GM23338 (cell line): ENCODE measurements around the gene ASGR2. TPM values are rescaled to one million over a fixed set of nuclear protein-coding genes. Genes with fewer than 3 reads are reported as not detected.

Experiments
- ATAC-seq: fragments of 200-7000 bp; cut with Tn5 transposase; 3 replicates; pipeline ENCODE4 v1.9.1; 2020
- DNase-seq: peaks from one replicate; pipeline ENCODE4 v3.0.0-alpha.2; 2015; ENCODE audit warnings: low spot score
- H2AFZ ChIP-seq: fragments of 200-600 bp; sonication (generic); 2 replicates; pipeline ENCODE4 v1.8.0; 2016; ENCODE audit warnings: antibody characterized with exemption, mild to moderate bottlenecking, moderate library complexity
- H3F3A ChIP-seq: fragments of 200-600 bp; sonication (generic); replicated peaks from 2 replicates; pipeline ENCODE4 v1.8.0; 2017; ENCODE audit warnings: antibody characterized with exemption, mixed run types, low read depth
- H3K27ac ChIP-seq: fragments of 200-600 bp; sonication (generic); 2 replicates; pipeline ENCODE4 v1.6.1; 2016; ENCODE audit warnings: low read depth
- H3K27me3 ChIP-seq: fragments of 200-600 bp; sonication (generic); 2 replicates; pipeline ENCODE4 v1.8.0; 2016; ENCODE audit warnings: mild to moderate bottlenecking, mixed run types, moderate library complexity; ENCODE audit not compliant: insufficient read depth
- H3K36me3 ChIP-seq: fragments of 200-600 bp; sonication (generic); 2 replicates; pipeline ENCODE4 v1.8.0; 2016; ENCODE audit warnings: mild to moderate bottlenecking; ENCODE audit not compliant: insufficient read depth
- H3K4me1 ChIP-seq: fragments of 200-600 bp; sonication (generic); 2 replicates; pipeline ENCODE4 v1.8.0; 2016; ENCODE audit warnings: mild to moderate bottlenecking, moderate library complexity; ENCODE audit not compliant: insufficient read depth
- H3K4me2 ChIP-seq: fragments of 200-600 bp; sonication (generic); 2 replicates; pipeline ENCODE4 v1.7.1; 2017; ENCODE audit warnings: mixed run types
- H3K4me3 ChIP-seq: fragments of 200-600 bp; sonication (generic); 2 replicates; pipeline ENCODE4 v1.6.1; 2016; ENCODE audit warnings: mixed run types
- H3K79me2 ChIP-seq: fragments of 200-600 bp; sonication (generic); replicated peaks from 2 replicates; pipeline ENCODE4 v1.8.0; 2017; ENCODE audit warnings: mild to moderate bottlenecking; ENCODE audit not compliant: insufficient read depth
- H3K9me2 ChIP-seq: fragments of 200-600 bp; sonication (generic); 2 replicates; pipeline ENCODE4 v1.8.0; 2017; ENCODE audit not compliant: insufficient read depth
- H4K20me1 ChIP-seq: fragments of 200-600 bp; sonication (generic); replicated peaks from 2 replicates; pipeline ENCODE4 v1.8.0; 2017; ENCODE audit warnings: mild to moderate bottlenecking; ENCODE audit not compliant: insufficient read depth
- H3K27ac Mint-ChIP-seq: 2 replicates; pipeline ENCODE4 v1.8.0; 2020; ENCODE audit warnings: inconsistent platforms, mild to moderate bottlenecking, moderate library complexity, mixed read lengths
- H3K27me3 Mint-ChIP-seq: 3 replicates; pipeline ENCODE4 v1.8.0; 2022; ENCODE audit warnings: low read depth, mild to moderate bottlenecking, moderate library complexity, mixed read lengths, inconsistent platforms; ENCODE audit not compliant: insufficient read depth, poor library complexity
- H3K36me3 Mint-ChIP-seq: 3 replicates; pipeline ENCODE4 v1.8.0; 2021; ENCODE audit warnings: low read depth, mild to moderate bottlenecking, inconsistent platforms, moderate library complexity, mixed read lengths
- H3K4me1 Mint-ChIP-seq: 3 replicates; pipeline ENCODE4 v1.8.0; 2020; ENCODE audit warnings: mild to moderate bottlenecking, inconsistent platforms, mixed read lengths
- H3K4me3 Mint-ChIP-seq: 3 replicates; pipeline ENCODE4 v1.8.0; 2021; ENCODE audit warnings: moderate library complexity, mild to moderate bottlenecking, inconsistent platforms, mixed read lengths
- H3K9me3 Mint-ChIP-seq: 3 replicates; pipeline ENCODE4 v1.8.0; 2020; ENCODE audit warnings: moderate library complexity, mild to moderate bottlenecking, inconsistent platforms, mixed read lengths
- CREB1 ChIP-seq: fragments of 250-450 bp; sonication (Bioruptor Pico); IDR thresholded peaks from 2 replicates; pipeline ENCODE4 v1.5.0; 2020; ENCODE audit warnings: low read depth, mild to moderate bottlenecking, moderate library complexity
- JUNB ChIP-seq: IDR thresholded peaks from one replicate; pipeline ENCODE4 v1.6.1; 2016; ENCODE audit warnings: antibody characterized with exemption; ENCODE audit not compliant: unreplicated experiment
- NANOG ChIP-seq: IDR thresholded peaks from 2 replicates; pipeline ENCODE4 v1.6.1; 2016; ENCODE audit warnings: antibody characterized with exemption, borderline replicate concordance
- POLR2AphosphoS5 ChIP-seq: IDR thresholded peaks from 2 replicates; pipeline ENCODE4 v1.6.1; 2016; ENCODE audit warnings: antibody characterized with exemption, low read depth
- STAT1 ChIP-seq: IDR thresholded peaks from one replicate; pipeline ENCODE4 v1.6.1; 2016; ENCODE audit warnings: antibody characterized with exemption; ENCODE audit not compliant: unreplicated experiment
- ZNF114 ChIP-seq: fragments of 250-450 bp; sonication (Bioruptor Pico); IDR thresholded peaks from 2 replicates; pipeline ENCODE4 v1.5.0; 2020; ENCODE audit warnings: mild to moderate bottlenecking, moderate library complexity
- polyA plus RNA-seq: library from polyadenylated mRNA; unstranded; fragments of >200 nt; fragmentation: Nextera tagmentation; extraction: Ambion mirVana; gene quantifications from 2 replicates; pipeline ENCODE4 v1.2.1, GENCODE V29; 2016
- total RNA-seq: library from RNA; depleted of rRNA; stranded (reverse); fragments of >200 nt; shearing (Covaris generic); gene quantifications from 2 replicates; pipeline ENCODE4 v1.2.3, GENCODE V29; 2014
- TF ChIP-seq, protein P1 (sequence below): IDR thresholded peaks from one replicate; pipeline ENCODE4 v1.6.1; 2018; ENCODE audit warnings: antibody characterized with exemption; ENCODE audit not compliant: unreplicated experiment
- TF ChIP-seq, protein P2 (sequence below), 2 experiments: fragments of 200-600 bp in 1 of 2; sonication (generic) in 1 of 2; conservative IDR thresholded peaks; 2 replicates each; pipeline versions ENCODE4 v1.5.1 to v1.6.1; 2016 to 2017; ENCODE audit warnings: antibody characterized with exemption in 2 of 2, low read depth in 2 of 2, mild to moderate bottlenecking in 2 of 2, moderate library complexity in 1 of 2

The ASGR2 gene
- total and polyA plus RNA-seq, 2 experiments from 2014 or later = 0.97 TPM; not detected in 1

DNA sequence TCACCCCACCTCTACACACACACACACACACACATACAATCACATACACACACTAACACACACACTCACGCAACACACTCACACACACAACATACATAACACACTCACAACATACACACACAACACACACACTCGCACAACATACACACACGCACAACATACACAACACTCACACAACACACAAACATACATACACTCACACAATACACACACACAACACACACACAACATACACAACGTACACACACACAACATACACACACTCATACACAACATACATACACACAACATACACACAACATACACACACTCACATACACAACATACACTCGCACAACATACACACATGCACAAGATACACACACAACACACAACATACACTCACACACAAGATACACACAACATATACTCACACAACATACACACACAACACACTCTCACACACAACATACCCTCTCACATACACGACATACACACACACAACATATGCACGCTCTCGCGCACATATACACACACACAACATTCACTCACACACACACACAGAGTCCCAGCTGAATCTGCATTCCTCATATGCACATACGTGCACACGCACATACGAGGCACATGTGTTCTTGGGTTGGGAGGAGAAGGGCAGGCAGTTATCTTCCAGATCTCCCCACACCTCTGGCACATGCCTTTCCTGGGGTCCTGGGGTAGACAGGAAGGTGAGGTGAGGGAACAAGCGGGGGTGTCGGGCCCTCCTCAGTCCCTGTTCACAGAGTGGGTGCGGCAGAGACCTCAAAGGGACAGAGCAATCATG is 1.1 kb downstream of the ASGR2 start:
- Mint-ChIP-seq H3K4me1 (peaks cover 14% of the 10 kb centered on the region), H3K27ac (no peak overlapping the region), H3K9me3 (peaks cover 8% of the 10 kb centered on the region), H3K4me3 (no peak overlapping the region), H3K36me3 (0 out of 3 replicates have a peak, but pooled peaks cover 3% of the 10 kb centered on the region), H3K27me3 (peaks cover 13% of the 10 kb centered on the region)
- H3K27me3 ChIP-seq = no peaks in the 10 kb centered on the region
- ATAC-seq (no peak), DNase-seq (no peak)
- H3K4me3 ChIP-seq = no peak overlapping the region
- H3K4me2 ChIP-seq = no peak overlapping the region
- no peaks in the 10 kb centered on the region for H3K36me3 ChIP-seq
- H4K20me1 ChIP-seq = no peaks in the 10 kb centered on the region
- no peaks in the 10 kb centered on the region; the same call in 1 of the 2 replicates for H3K4me1 ChIP-seq
- no peak overlapping the region for H3K27ac ChIP-seq
- H3K79me2 ChIP-seq = no peaks in the 10 kb centered on the region
- peak overlapping the region; percentile 52; the same call in 1 of the 2 replicates for H2AFZ ChIP-seq
- no peaks in the 10 kb centered on the region for H3K9me2 ChIP-seq
- 0 out of 2 replicates have a peak, but pooled peaks cover 7% of the 10 kb centered on the region for H3F3A ChIP-seq
- TF ChIP-seq, protein P1, sequence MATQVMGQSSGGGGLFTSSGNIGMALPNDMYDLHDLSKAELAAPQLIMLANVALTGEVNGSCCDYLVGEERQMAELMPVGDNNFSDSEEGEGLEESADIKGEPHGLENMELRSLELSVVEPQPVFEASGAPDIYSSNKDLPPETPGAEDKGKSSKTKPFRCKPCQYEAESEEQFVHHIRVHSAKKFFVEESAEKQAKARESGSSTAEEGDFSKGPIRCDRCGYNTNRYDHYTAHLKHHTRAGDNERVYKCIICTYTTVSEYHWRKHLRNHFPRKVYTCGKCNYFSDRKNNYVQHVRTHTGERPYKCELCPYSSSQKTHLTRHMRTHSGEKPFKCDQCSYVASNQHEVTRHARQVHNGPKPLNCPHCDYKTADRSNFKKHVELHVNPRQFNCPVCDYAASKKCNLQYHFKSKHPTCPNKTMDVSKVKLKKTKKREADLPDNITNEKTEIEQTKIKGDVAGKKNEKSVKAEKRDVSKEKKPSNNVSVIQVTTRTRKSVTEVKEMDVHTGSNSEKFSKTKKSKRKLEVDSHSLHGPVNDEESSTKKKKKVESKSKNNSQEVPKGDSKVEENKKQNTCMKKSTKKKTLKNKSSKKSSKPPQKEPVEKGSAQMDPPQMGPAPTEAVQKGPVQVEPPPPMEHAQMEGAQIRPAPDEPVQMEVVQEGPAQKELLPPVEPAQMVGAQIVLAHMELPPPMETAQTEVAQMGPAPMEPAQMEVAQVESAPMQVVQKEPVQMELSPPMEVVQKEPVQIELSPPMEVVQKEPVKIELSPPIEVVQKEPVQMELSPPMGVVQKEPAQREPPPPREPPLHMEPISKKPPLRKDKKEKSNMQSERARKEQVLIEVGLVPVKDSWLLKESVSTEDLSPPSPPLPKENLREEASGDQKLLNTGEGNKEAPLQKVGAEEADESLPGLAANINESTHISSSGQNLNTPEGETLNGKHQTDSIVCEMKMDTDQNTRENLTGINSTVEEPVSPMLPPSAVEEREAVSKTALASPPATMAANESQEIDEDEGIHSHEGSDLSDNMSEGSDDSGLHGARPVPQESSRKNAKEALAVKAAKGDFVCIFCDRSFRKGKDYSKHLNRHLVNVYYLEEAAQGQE = no peak
- TF ChIP-seq, protein P2, sequence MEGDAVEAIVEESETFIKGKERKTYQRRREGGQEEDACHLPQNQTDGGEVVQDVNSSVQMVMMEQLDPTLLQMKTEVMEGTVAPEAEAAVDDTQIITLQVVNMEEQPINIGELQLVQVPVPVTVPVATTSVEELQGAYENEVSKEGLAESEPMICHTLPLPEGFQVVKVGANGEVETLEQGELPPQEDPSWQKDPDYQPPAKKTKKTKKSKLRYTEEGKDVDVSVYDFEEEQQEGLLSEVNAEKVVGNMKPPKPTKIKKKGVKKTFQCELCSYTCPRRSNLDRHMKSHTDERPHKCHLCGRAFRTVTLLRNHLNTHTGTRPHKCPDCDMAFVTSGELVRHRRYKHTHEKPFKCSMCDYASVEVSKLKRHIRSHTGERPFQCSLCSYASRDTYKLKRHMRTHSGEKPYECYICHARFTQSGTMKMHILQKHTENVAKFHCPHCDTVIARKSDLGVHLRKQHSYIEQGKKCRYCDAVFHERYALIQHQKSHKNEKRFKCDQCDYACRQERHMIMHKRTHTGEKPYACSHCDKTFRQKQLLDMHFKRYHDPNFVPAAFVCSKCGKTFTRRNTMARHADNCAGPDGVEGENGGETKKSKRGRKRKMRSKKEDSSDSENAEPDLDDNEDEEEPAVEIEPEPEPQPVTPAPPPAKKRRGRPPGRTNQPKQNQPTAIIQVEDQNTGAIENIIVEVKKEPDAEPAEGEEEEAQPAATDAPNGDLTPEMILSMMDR (conservative IDR thresholded peaks at IDR 0.05; ENCODE audit: low read depth in 2 of 2) = no peak
- TF ChIP-seq NANOG = no peak
- TF ChIP-seq JUNB = no peak

DNA sequence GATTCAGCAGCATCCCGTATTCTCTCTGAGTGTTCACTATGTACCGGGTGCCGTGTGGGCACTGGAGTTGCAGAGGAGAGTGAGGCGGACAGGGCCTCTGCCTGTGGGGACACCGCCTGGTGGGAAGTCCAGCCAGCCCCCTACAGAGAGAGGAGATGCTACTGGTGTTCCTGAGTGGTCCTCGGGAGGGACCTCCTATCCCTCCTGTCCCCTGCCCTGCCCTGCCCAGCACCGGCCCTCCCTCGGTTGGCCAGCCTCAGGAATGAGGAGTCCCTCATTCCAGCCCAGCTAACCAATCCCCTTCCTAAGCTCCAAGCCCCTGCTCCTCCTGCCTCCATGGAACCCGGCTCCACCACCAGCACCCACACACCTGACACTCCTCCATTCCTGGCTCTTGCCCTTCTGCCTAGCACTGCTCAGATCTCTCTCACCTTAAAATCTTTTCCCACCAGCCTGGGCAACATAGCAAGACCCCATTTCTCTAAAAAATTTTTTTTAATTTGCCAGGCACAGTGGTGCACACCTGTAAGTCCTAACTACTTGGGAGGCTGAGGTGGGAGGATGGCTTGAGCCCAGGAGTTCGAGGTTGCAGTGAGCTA is 2.0 kb downstream of the ASGR2 start:
- no peak for ATAC-seq
- Histone ChIP-seq H4K20me1 (no peaks in the 10 kb centered on the region), H3F3A (0 out of 2 replicates have a peak, but pooled peaks cover 7% of the 10 kb centered on the region), H3K4me2 (no peak overlapping the region), H3K79me2 (no peaks in the 10 kb centered on the region), H3K4me1 (no peaks in the 10 kb centered on the region; the same call in 1 of the 2 replicates), H2AFZ (no peak overlapping the region), H3K27me3 (no peaks in the 10 kb centered on the region), H3K27ac (no peak overlapping the region), H3K4me3 (no peak overlapping the region), H3K36me3 (no peaks in the 10 kb centered on the region), H3K9me2 (no peaks in the 10 kb centered on the region)
- peaks cover 14% of the 10 kb centered on the region for H3K4me1 Mint-ChIP-seq
- peaks cover 16% of the 10 kb centered on the region for H3K27me3 Mint-ChIP-seq
- H3K9me3 Mint-ChIP-seq = peaks cover 8% of the 10 kb centered on the region
- no peak overlapping the region for H3K27ac Mint-ChIP-seq
- no peak overlapping the region for H3K4me3 Mint-ChIP-seq
- DNase-seq = no peak
- 0 out of 3 replicates have a peak, but pooled peaks cover 3% of the 10 kb centered on the region for H3K36me3 Mint-ChIP-seq
- TF ChIP-seq NANOG (no peak), ZNF114 (CRISPR knock-in tag) (no peak), STAT1 (no peak), JUNB (no peak), POLR2AphosphoS5 (no peak), CREB1 (no peak)
- TF ChIP-seq, protein P2 (conservative IDR thresholded peaks at IDR 0.05; ENCODE audit: low read depth in 2 of 2) = no peak
